ENCODE results near the gene AASDHPPT.

AASDHPPT gene

GRCh38 chr11:106128740-106129139, 51.3 kb downstream of the AASDHPPT start:
- no peak for TF ChIP-seq CTCF (IDR thresholded peaks at IDR 0.05; ENCODE audit: low read length)
- TF ChIP-seq EZH2 (IDR thresholded peaks at IDR 0.05; ENCODE audit: borderline replicate concordance, low read length) = no peak
- Histone ChIP-seq H3F3A (ENCODE audit: insufficient read depth, low read length) (no peaks in the 10 kb centered on the region), H3K4me1 (ENCODE audit: insufficient read depth, low read length, severe bottlenecking) (no peaks in the 10 kb centered on the region), H3K9ac (ENCODE audit: low read length) (no peak overlapping the region), H3K36me3 (ENCODE audit: insufficient read depth, low read length) (no peaks in the 10 kb centered on the region), H2AFZ (ENCODE audit: low read length) (no peak overlapping the region), H3K4me3 (ENCODE audit: low read depth, low read length, poor library complexity, severe bottlenecking) (no peak overlapping the region), H3K27me3 (ENCODE audit: insufficient read depth, low read length) (no peaks in the 10 kb centered on the region), H3K9me2 (ENCODE audit: low read depth, low read length) (no peaks in the 10 kb centered on the region), H3K4me2 (ENCODE audit: low read length) (no peak overlapping the region), H3K27ac (ENCODE audit: low read depth, low read length, poor library complexity, severe bottlenecking) (no peak overlapping the region), H4K20me1 (ENCODE audit: insufficient read depth, low read length) (no peaks in the 10 kb centered on the region), H3K79me2 (ENCODE audit: insufficient read depth, low read length) (no peaks in the 10 kb centered on the region), H3K9me3 (ENCODE audit: low read length) (no peaks in the 10 kb centered on the region)

GRCh38 chr11:106131998-106132397, 54.5 kb downstream of the AASDHPPT start:
- no peaks in the 10 kb centered on the region for H3K36me3 ChIP-seq (ENCODE audit: insufficient read depth, low read length)
- no peak overlapping the region for H3K4me2 ChIP-seq (ENCODE audit: low read length)
- H3K9ac ChIP-seq (ENCODE audit: low read length) = no peak overlapping the region
- no peaks in the 10 kb centered on the region for H3K79me2 ChIP-seq (ENCODE audit: insufficient read depth, low read length)
- TF ChIP-seq EZH2 (IDR thresholded peaks at IDR 0.05; ENCODE audit: borderline replicate concordance, low read length) = no peak
- no peak for TF ChIP-seq CTCF (IDR thresholded peaks at IDR 0.05; ENCODE audit: low read length)
- H3K4me3 ChIP-seq (ENCODE audit: low read depth, low read length, poor library complexity, severe bottlenecking) = no peak overlapping the region
- H4K20me1 ChIP-seq (ENCODE audit: insufficient read depth, low read length) = no peaks in the 10 kb centered on the region
- H3K9me2 ChIP-seq (ENCODE audit: low read depth, low read length) = no peaks in the 10 kb centered on the region
- H3K4me1 ChIP-seq (ENCODE audit: insufficient read depth, low read length, severe bottlenecking) = no peaks in the 10 kb centered on the region
- H3F3A ChIP-seq (ENCODE audit: insufficient read depth, low read length) = no peaks in the 10 kb centered on the region
- no peaks in the 10 kb centered on the region for H3K27me3 ChIP-seq (ENCODE audit: insufficient read depth, low read length)
- H2AFZ ChIP-seq (ENCODE audit: low read length) = no peak overlapping the region
- H3K9me3 ChIP-seq (ENCODE audit: low read length) = no peaks in the 10 kb centered on the region
- H3K27ac ChIP-seq (ENCODE audit: low read depth, low read length, poor library complexity, severe bottlenecking) = no peak overlapping the region

GRCh38 chr11:106132582-106133354, 55.3 kb downstream of the AASDHPPT start:
- no peak overlapping the region for H3K4me3 ChIP-seq (ENCODE audit: low read depth, low read length, poor library complexity, severe bottlenecking)
- no peaks in the 10 kb centered on the region for H4K20me1 ChIP-seq (ENCODE audit: insufficient read depth, low read length)
- no peak overlapping the region for H3K27ac ChIP-seq (ENCODE audit: low read depth, low read length, poor library complexity, severe bottlenecking)
- no peaks in the 10 kb centered on the region for H3K27me3 ChIP-seq (ENCODE audit: insufficient read depth, low read length)
- no peaks in the 10 kb centered on the region for H3K36me3 ChIP-seq (ENCODE audit: insufficient read depth, low read length)
- no peaks in the 10 kb centered on the region for H3F3A ChIP-seq (ENCODE audit: insufficient read depth, low read length)
- H2AFZ ChIP-seq (ENCODE audit: low read length) = no peak overlapping the region
- no peak overlapping the region for H3K4me2 ChIP-seq (ENCODE audit: low read length)
- H3K79me2 ChIP-seq (ENCODE audit: insufficient read depth, low read length) = no peaks in the 10 kb centered on the region
- H3K9me2 ChIP-seq (ENCODE audit: low read depth, low read length) = no peaks in the 10 kb centered on the region
- TF ChIP-seq CTCF (IDR thresholded peaks at IDR 0.05; ENCODE audit: low read length) (no peak), EZH2 (IDR thresholded peaks at IDR 0.05; ENCODE audit: borderline replicate concordance, low read length) (no peak)
- no peak overlapping the region for H3K9ac ChIP-seq (ENCODE audit: low read length)
- H3K4me1 ChIP-seq (ENCODE audit: insufficient read depth, low read length, severe bottlenecking) = no peaks in the 10 kb centered on the region
- H3K9me3 ChIP-seq (ENCODE audit: low read length) = no peaks in the 10 kb centered on the region

Data from OCI-LY1 (cell line).